Activated CD8-positive, alpha-beta T cell treated with anti-CD3 and anti-CD28 coated beads for 36 hours (primary cell): ENCODE data around the gene SRPX2. TPM values are rescaled to one million over a fixed set of nuclear protein-coding genes. Genes with fewer than 3 reads are reported as not detected.

Experiments used
- ATAC-seq: fragments of 200-7000 bp; cut with Tn5 transposase; one replicate; pipeline ENCODE4 v1.10.0; 2021; ENCODE audit warnings: mild to moderate bottlenecking, moderate library complexity
- CTCF ChIA-PET: fragments of 350-600 bp; sonication (Branson Sonifier 250); formaldehyde crosslinking; loops from one replicate; lab custom pipeline; 2021; ENCODE audit warnings: antibody characterized with exemption; lab: Charles Lee
- POLR2A ChIA-PET: fragments of 350-600 bp; sonication (Branson Sonifier 250); formaldehyde crosslinking; loops from one replicate; lab custom pipeline; 2021; ENCODE audit warnings: antibody characterized with exemption; lab: Charles Lee
- DNase-seq: peaks from one replicate; pipeline ENCODE4 v3.0.0-alpha.2; 2020
- H3K27ac Mint-ChIP-seq: one replicate; pipeline ENCODE4 v1.8.0; 2021; ENCODE audit warnings: mild to moderate bottlenecking, mixed read lengths
- H3K27me3 Mint-ChIP-seq: one replicate; pipeline ENCODE4 v1.8.0; 2021; ENCODE audit warnings: mixed read lengths
- H3K36me3 Mint-ChIP-seq: one replicate; pipeline ENCODE4 v1.8.0; 2021; ENCODE audit warnings: low read depth, mixed read lengths
- H3K4me1 Mint-ChIP-seq: one replicate; pipeline ENCODE4 v1.8.0; 2021; ENCODE audit warnings: low read depth, mixed read lengths
- H3K4me3 Mint-ChIP-seq: one replicate; pipeline ENCODE4 v1.8.0; 2021; ENCODE audit warnings: mild to moderate bottlenecking, moderate library complexity, mixed read lengths
- H3K9me3 Mint-ChIP-seq: one replicate; pipeline ENCODE4 v1.8.0; 2021; ENCODE audit warnings: mixed read lengths
- CTCF ChIP-seq: fragments of 200-600 bp; IDR thresholded peaks from one replicate; pipeline ENCODE4 v1.8.0; 2022; ENCODE audit warnings: antibody characterized with exemption, mild to moderate bottlenecking
- intact Hi-C: fragments of 100-400 bp; cut with micrococcal nuclease; formaldehyde crosslinking; loops from one replicate; pipeline ENCODE4 v1.10.0; 2022
- total RNA-seq, 2 experiments: library from RNA; stranded (reverse); gene quantifications; one replicate each; pipeline ENCODE4 v1.2.3, GENCODE V29; 2021

The SRPX2 gene
- total RNA-seq, result not detected

GRCh38 chrX:100643956-100644860 is at the start of gene SRPX2:
Gene SRPX2, plus strand, starts transcription at chrX:100644199. Its CDS starts 2,124 bp downstream, at chrX:100646323.
- H3K36me3 Mint-ChIP-seq, result no peaks in the 10 kb centered on the region
- no peak for DNase-seq
- ChIA-PET CTCF (no interaction called here), POLR2A (no interaction called here)
- ATAC-seq, result no peak
- TF ChIP-seq CTCF, result no peak
- no peaks in the 10 kb centered on the region for H3K4me1 Mint-ChIP-seq
- H3K27me3 Mint-ChIP-seq, result peaks cover 13% of the 10 kb centered on the region
- H3K27ac Mint-ChIP-seq, result no peak within 1 kb of the TSS
- H3K4me3 Mint-ChIP-seq, result no peak within 1 kb of the TSS
- intact Hi-C loops, result no loop called here
- no peaks in the 10 kb centered on the region for H3K9me3 Mint-ChIP-seq

- CTCF ChIA-PET, result no interaction called here
- Mint-ChIP-seq H3K36me3 (no peaks in the 10 kb centered on the region), H3K9me3 (no peaks in the 10 kb centered on the region), H3K4me1 (no peaks in the 10 kb centered on the region), H3K4me3 (no peak overlapping the region), H3K27ac (no peak overlapping the region), H3K27me3 (no peaks in the 10 kb centered on the region)
- POLR2A ChIA-PET, result no interaction called here
- no peak for DNase-seq
- intact Hi-C loops, result no loop called here
- ATAC-seq, result no peak
- TF ChIP-seq CTCF, result no peak
Measured at GRCh38 chrX:100596601-100597000, 47.4 kb upstream of the SRPX2 start.

GRCh38 chrX:100599456-100599855 is 44.5 kb upstream of the SRPX2 start:
- Mint-ChIP-seq H3K36me3 (no peaks in the 10 kb centered on the region), H3K4me1 (no peaks in the 10 kb centered on the region), H3K27me3 (no peaks in the 10 kb centered on the region), H3K9me3 (no peaks in the 10 kb centered on the region), H3K27ac (no peak overlapping the region), H3K4me3 (no peak overlapping the region)
- no peak for DNase-seq
- no peak for ATAC-seq
- intact Hi-C loops, result no loop called here
- CTCF ChIA-PET, result no interaction called here
- POLR2A ChIA-PET, result no interaction called here
- TF ChIP-seq CTCF, result no peak

GRCh38 chrX:100600340-100600739 is 43.7 kb upstream of the SRPX2 start:
- Mint-ChIP-seq H3K9me3 (no peaks in the 10 kb centered on the region), H3K4me3 (no peak overlapping the region), H3K27ac (no peak overlapping the region), H3K36me3 (no peaks in the 10 kb centered on the region), H3K27me3 (peaks cover 1% of the 10 kb centered on the region), H3K4me1 (no peaks in the 10 kb centered on the region)
- ATAC-seq (no peak), DNase-seq (no peak)
- CTCF ChIA-PET, result no interaction called here
- intact Hi-C loops, result no loop called here
- no peak for TF ChIP-seq CTCF
- POLR2A ChIA-PET, result no interaction called here

- Mint-ChIP-seq H3K36me3 (no peaks in the 10 kb centered on the region), H3K4me1 (no peaks in the 10 kb centered on the region), H3K27me3 (peaks cover 1% of the 10 kb centered on the region), H3K4me3 (no peak overlapping the region), H3K27ac (no peak overlapping the region), H3K9me3 (no peaks in the 10 kb centered on the region)
- intact Hi-C loops, result no loop called here
- CTCF ChIA-PET, result no interaction called here
- ATAC-seq (no peak), DNase-seq (no peak)
- no peak for TF ChIP-seq CTCF
- POLR2A ChIA-PET, result no interaction called here
Measured at GRCh38 chrX:100600758-100601157, 43.2 kb upstream of the SRPX2 start.
